Measurements from ENCODE around the gene GHR.

Gene GHR

GRCh38 chr5:42582723-42583122 is 159.5 kb downstream of the GHR start:
- in situ Hi-C loops (cut with HindIII; ENCODE audit: low pct_ligation_motif_present, low sequenced_read_pairs) = no loop called here
- no peak overlapping the region for H3K27ac ChIP-seq
- H3K4me3 ChIP-seq (ENCODE audit: low read depth, low read length) = no peak overlapping the region
- H3K36me3 ChIP-seq (replicated peaks) = no peaks in the 10 kb centered on the region
- no peaks in the 10 kb centered on the region for H3K27me3 ChIP-seq (replicated peaks)
- no peak for TF ChIP-seq CTCF (IDR thresholded peaks at IDR 0.05; ENCODE audit: low read depth, low read length, missing control alignments)
- DNase-seq = no peak

- Histone ChIP-seq H3K4me3 (ENCODE audit: low read depth, low read length) (no peak overlapping the region), H3K36me3 (replicated peaks) (no peaks in the 10 kb centered on the region), H3K27me3 (replicated peaks) (no peaks in the 10 kb centered on the region), H3K27ac (no peak overlapping the region)
- DNase-seq = peak; percentile 60
- TF ChIP-seq CTCF (IDR thresholded peaks at IDR 0.05; ENCODE audit: low read depth, low read length, missing control alignments) = peak; percentile 88
- in situ Hi-C loops (cut with HindIII; ENCODE audit: low pct_ligation_motif_present, low sequenced_read_pairs) = no loop called here
Measured at GRCh38 chr5:42583322-42583721, 160.1 kb downstream of the GHR start.

- DNase-seq = no peak
- no peak for TF ChIP-seq CTCF (IDR thresholded peaks at IDR 0.05; ENCODE audit: low read depth, low read length, missing control alignments)
- Histone ChIP-seq H3K27ac (no peak overlapping the region), H3K36me3 (replicated peaks) (no peaks in the 10 kb centered on the region), H3K27me3 (replicated peaks) (no peaks in the 10 kb centered on the region), H3K4me3 (ENCODE audit: low read depth, low read length) (no peak overlapping the region)
- in situ Hi-C loops (cut with HindIII; ENCODE audit: low pct_ligation_motif_present, low sequenced_read_pairs) = no loop called here
Measured at GRCh38 chr5:42586625-42587024, 163.4 kb downstream of the GHR start.

GRCh38 chr5:42587096-42587723 is 164.0 kb downstream of the GHR start:
- in situ Hi-C loops (cut with HindIII; ENCODE audit: low pct_ligation_motif_present, low sequenced_read_pairs) = no loop called here
- DNase-seq = no peak
- H3K36me3 ChIP-seq (replicated peaks) = no peaks in the 10 kb centered on the region
- no peak overlapping the region for H3K4me3 ChIP-seq (ENCODE audit: low read depth, low read length)
- no peaks in the 10 kb centered on the region for H3K27me3 ChIP-seq (replicated peaks)
- H3K27ac ChIP-seq = no peak overlapping the region
- no peak for TF ChIP-seq CTCF (IDR thresholded peaks at IDR 0.05; ENCODE audit: low read depth, low read length, missing control alignments)

- no peak for DNase-seq
- no peak overlapping the region for H3K27ac ChIP-seq
- no peaks in the 10 kb centered on the region for H3K36me3 ChIP-seq (replicated peaks)
- in situ Hi-C loops (cut with HindIII; ENCODE audit: low pct_ligation_motif_present, low sequenced_read_pairs) = no loop called here
- no peak for TF ChIP-seq CTCF (IDR thresholded peaks at IDR 0.05; ENCODE audit: low read depth, low read length, missing control alignments)
- no peaks in the 10 kb centered on the region for H3K27me3 ChIP-seq (replicated peaks)
- no peak overlapping the region for H3K4me3 ChIP-seq (ENCODE audit: low read depth, low read length)
Measured at GRCh38 chr5:42590566-42590965, 167.3 kb downstream of the GHR start.

GRCh38 chr5:42591015-42591414 is 167.8 kb downstream of the GHR start:
- in situ Hi-C loops (cut with HindIII; ENCODE audit: low pct_ligation_motif_present, low sequenced_read_pairs) = no loop called here

More at GRCh38 chr5:42591015-42591414, 167.8 kb downstream of the GHR start:
- DNase-seq = no peak
- H3K27ac ChIP-seq = no peak overlapping the region
- H3K4me3 ChIP-seq (ENCODE audit: low read depth, low read length) = no peak overlapping the region
- no peaks in the 10 kb centered on the region for H3K27me3 ChIP-seq (replicated peaks)
- H3K36me3 ChIP-seq (replicated peaks) = no peaks in the 10 kb centered on the region
- no peak for TF ChIP-seq CTCF (IDR thresholded peaks at IDR 0.05; ENCODE audit: low read depth, low read length, missing control alignments)
